ENCODE results near the gene MCCC1.

MCCC1 gene

GRCh38 chr3:182967218-182968204, 131.8 kb downstream of the MCCC1 start:
- no peak for DNase-seq (ENCODE audit: low spot score in 2 of 2)
- peaks cover 48% of the 10 kb centered on the region for H3K4me1 Mint-ChIP-seq
- ATAC-seq: peak; percentile 86
- H3K4me3 Mint-ChIP-seq: peak overlapping the region; percentile 34
- peaks cover 12% of the 10 kb centered on the region for H3K36me3 Mint-ChIP-seq
- H3K27ac Mint-ChIP-seq: peak overlapping the region; percentile 32
- H3K9me3 Mint-ChIP-seq: no peaks in the 10 kb centered on the region

GRCh38 chr3:182965861-182966366, 133.4 kb downstream of the MCCC1 start:
- no peaks in the 10 kb centered on the region for H3K9me3 Mint-ChIP-seq
- ATAC-seq (no peak), DNase-seq (ENCODE audit: low spot score in 2 of 2) (no peak)
- peaks cover 25% of the 10 kb centered on the region for H3K36me3 Mint-ChIP-seq
- peak overlapping the region; percentile 20 for H3K4me3 Mint-ChIP-seq
- H3K4me1 Mint-ChIP-seq: peaks cover 47% of the 10 kb centered on the region
- peak overlapping the region; percentile 80 for H3K27ac Mint-ChIP-seq

Data from stimulated activated effector memory CD8-positive, alpha-beta T cell treated with anti-CD3 and anti-CD28 coated beads, Interleukin-12 subunit alpha, Interleukin-12 subunit beta, amount 100 ng/mL, for 72 hours (primary cell).